ENCODE results near the gene LBH. TPM values are rescaled to one million over a fixed set of nuclear protein-coding genes. Genes with fewer than 3 reads are reported as not detected.

The LBH gene
- total and polyA plus RNA-seq, 2 of the 13 experiments (the other 11 are each of a cell fraction or from before 2014, with no cell fraction given): 0.09 to 0.25 TPM

DNA sequence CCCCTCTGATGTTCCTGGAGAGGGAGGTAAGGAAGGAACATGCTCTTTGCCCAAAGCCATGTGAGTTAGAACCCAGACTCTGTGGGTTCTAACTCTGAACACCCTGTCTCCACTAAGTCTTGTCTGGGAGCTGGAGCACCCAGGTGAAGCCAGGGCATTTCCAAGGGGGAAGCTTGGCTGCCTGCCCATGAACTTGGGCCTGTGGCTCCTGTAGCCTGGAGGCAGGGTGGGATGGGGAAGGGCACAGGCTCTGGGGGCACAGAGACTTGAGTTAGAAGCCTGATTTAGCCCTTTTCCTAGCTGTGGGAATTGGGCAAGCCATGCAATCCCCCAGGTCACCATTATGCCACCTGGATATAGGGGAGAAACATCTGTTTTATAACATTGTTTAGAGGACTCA lies 65.2 kb downstream of the LBH start (continued):
- TF ChIP-seq, protein P1, sequence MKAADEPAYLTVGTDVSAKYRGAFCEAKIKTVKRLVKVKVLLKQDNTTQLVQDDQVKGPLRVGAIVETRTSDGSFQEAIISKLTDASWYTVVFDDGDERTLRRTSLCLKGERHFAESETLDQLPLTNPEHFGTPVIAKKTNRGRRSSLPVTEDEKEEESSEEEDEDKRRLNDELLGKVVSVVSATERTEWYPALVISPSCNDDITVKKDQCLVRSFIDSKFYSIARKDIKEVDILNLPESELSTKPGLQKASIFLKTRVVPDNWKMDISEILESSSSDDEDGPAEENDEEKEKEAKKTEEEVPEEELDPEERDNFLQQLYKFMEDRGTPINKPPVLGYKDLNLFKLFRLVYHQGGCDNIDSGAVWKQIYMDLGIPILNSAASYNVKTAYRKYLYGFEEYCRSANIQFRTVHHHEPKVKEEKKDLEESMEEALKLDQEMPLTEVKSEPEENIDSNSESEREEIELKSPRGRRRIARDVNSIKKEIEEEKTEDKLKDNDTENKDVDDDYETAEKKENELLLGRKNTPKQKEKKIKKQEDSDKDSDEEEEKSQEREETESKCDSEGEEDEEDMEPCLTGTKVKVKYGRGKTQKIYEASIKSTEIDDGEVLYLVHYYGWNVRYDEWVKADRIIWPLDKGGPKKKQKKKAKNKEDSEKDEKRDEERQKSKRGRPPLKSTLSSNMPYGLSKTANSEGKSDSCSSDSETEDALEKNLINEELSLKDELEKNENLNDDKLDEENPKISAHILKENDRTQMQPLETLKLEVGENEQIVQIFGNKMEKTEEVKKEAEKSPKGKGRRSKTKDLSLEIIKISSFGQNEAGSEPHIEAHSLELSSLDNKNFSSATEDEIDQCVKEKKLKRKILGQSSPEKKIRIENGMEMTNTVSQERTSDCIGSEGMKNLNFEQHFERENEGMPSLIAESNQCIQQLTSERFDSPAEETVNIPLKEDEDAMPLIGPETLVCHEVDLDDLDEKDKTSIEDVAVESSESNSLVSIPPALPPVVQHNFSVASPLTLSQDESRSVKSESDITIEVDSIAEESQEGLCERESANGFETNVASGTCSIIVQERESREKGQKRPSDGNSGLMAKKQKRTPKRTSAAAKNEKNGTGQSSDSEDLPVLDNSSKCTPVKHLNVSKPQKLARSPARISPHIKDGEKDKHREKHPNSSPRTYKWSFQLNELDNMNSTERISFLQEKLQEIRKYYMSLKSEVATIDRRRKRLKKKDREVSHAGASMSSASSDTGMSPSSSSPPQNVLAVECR (CRISPR knock-in tag; IDR thresholded peaks at IDR 0.05; ENCODE audit: borderline replicate concordance): no peak
- no peak for TF ChIP-seq MBNL3 (CRISPR knock-in tag; conservative IDR thresholded peaks at IDR 0.05)
- TF ChIP-seq EED (CRISPR knock-in tag; IDR thresholded peaks at IDR 0.05): no peak

DNA sequence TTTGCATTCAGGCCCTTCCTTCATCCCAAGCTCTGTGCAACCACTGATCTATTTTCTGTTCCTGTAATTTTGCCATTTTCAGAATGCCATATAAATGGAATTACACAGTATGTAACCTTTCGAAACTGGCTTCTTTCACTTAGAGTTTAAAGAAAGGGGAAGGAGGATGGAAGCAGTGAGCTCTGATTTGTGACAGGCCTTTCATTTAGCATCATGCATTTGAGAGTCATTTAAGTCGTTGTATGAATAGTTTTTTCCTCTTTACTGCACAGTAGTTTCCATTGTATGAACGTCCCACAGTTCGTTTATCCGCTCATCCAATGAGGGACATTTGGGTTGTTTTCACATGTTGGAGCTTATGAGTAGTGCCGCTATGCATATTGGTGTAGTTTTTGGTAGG lies 67.0 kb downstream of the LBH start:
- H2AFZ ChIP-seq (ENCODE audit: low read length): no peak overlapping the region
- H3K27ac ChIP-seq (ENCODE audit: extremely low read length, insufficient read depth, low read length): no peak overlapping the region
- DNase-seq (ENCODE audit: low spot score) (no peak), ATAC-seq (no peak), FAIRE-seq (no peak)
- intact Hi-C loops (cut with micrococcal nuclease; ENCODE audit: unreplicated experiment): no loop called here
- no peak overlapping the region for H3K9ac ChIP-seq (ENCODE audit: insufficient read depth, low read depth, low read length)
- no peaks in the 10 kb centered on the region for H3K9me3 ChIP-seq (ENCODE audit: low read length)
- no TSS peak for BruUV-seq (replicated peaks)
- H3K79me2 ChIP-seq (ENCODE audit: insufficient read depth, low read length): no peaks in the 10 kb centered on the region
- ChIA-PET CTCF (ENCODE audit: low intra/inter-chr PET ratio, low total read pairs) (no interaction called here), POLR2A (no interaction called here)
- no peak overlapping the region for H3K4me2 ChIP-seq (ENCODE audit: low read depth, low read length)
- peaks cover 6 to 52% of the 10 kb centered on the region in 2 experiments; a peak in 4 of 5 replicates for H3K27me3 ChIP-seq (ENCODE audit: control insufficient read depth in 1 of 2, insufficient read depth in 2 of 2, low read length in 2 of 2)
- 54% methylated on average over 6 of the region's 6 CpGs for WGBS (ENCODE audit: low lambda C conversion rate)
- in situ Hi-C loops (cut with HindIII; ENCODE audit: extremely low pct_ligation_motif_present, low pct_unique_long_range_greater_than_20kb): no loop called here
- H3K4me3 ChIP-seq (replicated peaks in 1 of 3; ENCODE audit: insufficient read depth in 1 of 3, low read depth in 2 of 3, low read length in 3 of 3): no peak overlapping the region
- H3K36me3 ChIP-seq (replicated peaks in 1 of 2; ENCODE audit: control insufficient read depth in 1 of 2, insufficient read depth in 2 of 2, low read length in 2 of 2): no peaks in the 10 kb centered on the region
- no peaks in the 10 kb centered on the region for H3K4me1 ChIP-seq (ENCODE audit: insufficient read depth, low read length)
- no peaks in the 10 kb centered on the region for H4K20me1 ChIP-seq (ENCODE audit: insufficient read depth, low read length)
- TF ChIP-seq, protein P2, sequence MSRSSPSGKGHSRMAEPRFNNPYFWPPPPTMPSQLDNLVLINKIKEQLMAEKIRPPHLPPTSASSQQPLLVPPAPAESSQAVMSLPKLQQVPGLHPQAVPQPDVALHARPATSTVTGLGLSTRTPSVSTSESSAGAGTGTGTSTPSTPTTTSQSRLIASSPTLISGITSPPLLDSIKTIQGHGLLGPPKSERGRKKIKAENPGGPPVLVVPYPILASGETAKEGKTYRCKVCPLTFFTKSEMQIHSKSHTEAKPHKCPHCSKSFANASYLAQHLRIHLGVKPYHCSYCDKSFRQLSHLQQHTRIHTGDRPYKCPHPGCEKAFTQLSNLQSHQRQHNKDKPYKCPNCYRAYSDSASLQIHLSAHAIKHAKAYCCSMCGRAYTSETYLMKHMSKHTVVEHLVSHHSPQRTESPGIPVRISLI (CRISPR knock-in tag; IDR thresholded peaks at IDR 0.05; ENCODE audit: borderline replicate concordance): no peak
- no peak for TF ChIP-seq TEAD2 (CRISPR knock-in tag; IDR thresholded peaks at IDR 0.05)
- no peak for TF ChIP-seq KDM3A (CRISPR knock-in tag; IDR thresholded peaks at IDR 0.05; ENCODE audit: low read depth)
- no peak for TF ChIP-seq ZNF232 (CRISPR knock-in tag; IDR thresholded peaks at IDR 0.05; ENCODE audit: borderline replicate concordance)
- TF ChIP-seq, protein P3, sequence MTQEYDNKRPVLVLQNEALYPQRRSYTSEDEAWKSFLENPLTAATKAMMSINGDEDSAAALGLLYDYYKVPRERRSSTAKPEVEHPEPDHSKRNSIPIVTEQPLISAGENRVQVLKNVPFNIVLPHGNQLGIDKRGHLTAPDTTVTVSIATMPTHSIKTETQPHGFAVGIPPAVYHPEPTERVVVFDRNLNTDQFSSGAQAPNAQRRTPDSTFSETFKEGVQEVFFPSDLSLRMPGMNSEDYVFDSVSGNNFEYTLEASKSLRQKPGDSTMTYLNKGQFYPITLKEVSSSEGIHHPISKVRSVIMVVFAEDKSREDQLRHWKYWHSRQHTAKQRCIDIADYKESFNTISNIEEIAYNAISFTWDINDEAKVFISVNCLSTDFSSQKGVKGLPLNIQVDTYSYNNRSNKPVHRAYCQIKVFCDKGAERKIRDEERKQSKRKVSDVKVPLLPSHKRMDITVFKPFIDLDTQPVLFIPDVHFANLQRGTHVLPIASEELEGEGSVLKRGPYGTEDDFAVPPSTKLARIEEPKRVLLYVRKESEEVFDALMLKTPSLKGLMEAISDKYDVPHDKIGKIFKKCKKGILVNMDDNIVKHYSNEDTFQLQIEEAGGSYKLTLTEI (CRISPR knock-in tag; conservative IDR thresholded peaks at IDR 0.05): no peak
- TF ChIP-seq, protein P4, sequence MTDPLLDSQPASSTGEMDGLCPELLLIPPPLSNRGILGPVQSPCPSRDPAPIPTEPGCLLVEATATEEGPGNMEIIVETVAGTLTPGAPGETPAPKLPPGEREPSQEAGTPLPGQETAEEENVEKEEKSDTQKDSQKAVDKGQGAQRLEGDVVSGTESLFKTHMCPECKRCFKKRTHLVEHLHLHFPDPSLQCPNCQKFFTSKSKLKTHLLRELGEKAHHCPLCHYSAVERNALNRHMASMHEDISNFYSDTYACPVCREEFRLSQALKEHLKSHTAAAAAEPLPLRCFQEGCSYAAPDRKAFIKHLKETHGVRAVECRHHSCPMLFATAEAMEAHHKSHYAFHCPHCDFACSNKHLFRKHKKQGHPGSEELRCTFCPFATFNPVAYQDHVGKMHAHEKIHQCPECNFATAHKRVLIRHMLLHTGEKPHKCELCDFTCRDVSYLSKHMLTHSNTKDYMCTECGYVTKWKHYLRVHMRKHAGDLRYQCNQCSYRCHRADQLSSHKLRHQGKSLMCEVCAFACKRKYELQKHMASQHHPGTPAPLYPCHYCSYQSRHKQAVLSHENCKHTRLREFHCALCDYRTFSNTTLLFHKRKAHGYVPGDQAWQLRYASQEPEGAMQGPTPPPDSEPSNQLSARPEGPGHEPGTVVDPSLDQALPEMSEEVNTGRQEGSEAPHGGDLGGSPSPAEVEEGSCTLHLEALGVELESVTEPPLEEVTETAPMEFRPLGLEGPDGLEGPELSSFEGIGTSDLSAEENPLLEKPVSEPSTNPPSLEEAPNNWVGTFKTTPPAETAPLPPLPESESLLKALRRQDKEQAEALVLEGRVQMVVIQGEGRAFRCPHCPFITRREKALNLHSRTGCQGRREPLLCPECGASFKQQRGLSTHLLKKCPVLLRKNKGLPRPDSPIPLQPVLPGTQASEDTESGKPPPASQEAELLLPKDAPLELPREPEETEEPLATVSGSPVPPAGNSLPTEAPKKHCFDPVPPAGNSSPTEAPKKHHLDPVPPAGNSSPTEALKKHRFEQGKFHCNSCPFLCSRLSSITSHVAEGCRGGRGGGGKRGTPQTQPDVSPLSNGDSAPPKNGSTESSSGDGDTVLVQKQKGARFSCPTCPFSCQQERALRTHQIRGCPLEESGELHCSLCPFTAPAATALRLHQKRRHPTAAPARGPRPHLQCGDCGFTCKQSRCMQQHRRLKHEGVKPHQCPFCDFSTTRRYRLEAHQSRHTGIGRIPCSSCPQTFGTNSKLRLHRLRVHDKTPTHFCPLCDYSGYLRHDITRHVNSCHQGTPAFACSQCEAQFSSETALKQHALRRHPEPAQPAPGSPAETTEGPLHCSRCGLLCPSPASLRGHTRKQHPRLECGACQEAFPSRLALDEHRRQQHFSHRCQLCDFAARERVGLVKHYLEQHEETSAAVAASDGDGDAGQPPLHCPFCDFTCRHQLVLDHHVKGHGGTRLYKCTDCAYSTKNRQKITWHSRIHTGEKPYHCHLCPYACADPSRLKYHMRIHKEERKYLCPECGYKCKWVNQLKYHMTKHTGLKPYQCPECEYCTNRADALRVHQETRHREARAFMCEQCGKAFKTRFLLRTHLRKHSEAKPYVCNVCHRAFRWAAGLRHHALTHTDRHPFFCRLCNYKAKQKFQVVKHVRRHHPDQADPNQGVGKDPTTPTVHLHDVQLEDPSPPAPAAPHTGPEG (CRISPR knock-in tag; IDR thresholded peaks at IDR 0.05): no peak
- no peak for TF ChIP-seq MYC (CRISPR knock-in tag; IDR thresholded peaks at IDR 0.05; ENCODE audit: borderline replicate concordance)
